H1 (cell line): ENCODE measurements around the gene HACD3. TPM values are rescaled to one million over a fixed set of nuclear protein-coding genes. Genes with fewer than 3 reads are reported as not detected.

Experiments used
- CTCF ChIA-PET: fragments of 300-600 bp; sonication (Branson Sonifier 250); formaldehyde crosslinking; loops from one replicate; lab custom pipeline; 2021; ENCODE audit not compliant: partially characterized antibody; lab: Charles Lee
- POLR2A ChIA-PET: fragments of 300-600 bp; sonication (Branson Sonifier 250); formaldehyde crosslinking; loops from one replicate; lab custom pipeline; 2021; ENCODE audit warnings: inconsistent platforms; ENCODE audit not compliant: partially characterized antibody; lab: Charles Lee
- DNase-seq, 2 experiments: peaks; one replicate each; pipeline versions ENCODE4 v3.0.0 to v3.0.0-alpha.2; 2010 to 2022; ENCODE audit warnings: low spot score in 2 of 2, low read depth in 1 of 2, mixed read lengths in 1 of 2
- FAIRE-seq: peaks from 2 replicates; lab custom pipeline; 2011; peaks lifted over from hg19 to GRCh38; lab: Jason Lieb, UNC
- H2AFZ ChIP-seq: 2 replicates; pipeline ENCODE4 v1.8.1; 2012; ENCODE audit warnings: low read length, inconsistent platforms
- H2AK5ac ChIP-seq: 2 replicates; pipeline ENCODE4 v1.6.1; 2013; ENCODE audit warnings: low read depth, low read length
- H2BK120ac ChIP-seq: replicated peaks from 2 replicates; pipeline ENCODE3; 2013; ENCODE audit warnings: low read depth, low read length, inconsistent platforms
- H2BK12ac ChIP-seq: 2 replicates; pipeline ENCODE4 v1.6.1; 2013; ENCODE audit warnings: low read depth, low read length
- H2BK15ac ChIP-seq: 2 replicates; pipeline ENCODE4 v1.6.1; 2013; ENCODE audit warnings: low read length
- H2BK20ac ChIP-seq: 2 replicates; pipeline ENCODE4 v1.6.1; 2013; ENCODE audit warnings: low read length
- H2BK5ac ChIP-seq: 2 replicates; pipeline ENCODE4 v1.6.1; 2013; ENCODE audit warnings: low read depth, low read length
- H3K14ac ChIP-seq: 2 replicates; pipeline ENCODE4 v1.6.1; 2013; ENCODE audit warnings: inconsistent platforms; ENCODE audit not compliant: insufficient read length
- H3K18ac ChIP-seq: 2 replicates; pipeline ENCODE4 v1.6.1; 2013; ENCODE audit warnings: low read length; ENCODE audit errors: extremely low read depth
- H3K23ac ChIP-seq: 2 replicates; pipeline ENCODE4 v1.6.1; 2013; ENCODE audit warnings: inconsistent platforms; ENCODE audit not compliant: insufficient read length
- H3K23me2 ChIP-seq: 2 replicates; pipeline ENCODE4 v1.6.1; 2013; ENCODE audit warnings: low read depth, low read length
- H3K27ac ChIP-seq: 2 replicates; pipeline ENCODE4 v1.6.1; 2011; ENCODE audit warnings: low read depth, low read length, inconsistent platforms
- H3K27me3 ChIP-seq, 4 experiments: replicated peaks in 1 of 4; 1 replicate in 1 of 4; 2 replicates in 3 of 4; pipeline versions ENCODE4 v1.6.1 to v1.8.1; 2011 to 2013; ENCODE audit warnings: low read length in 3 of 4, mild to moderate bottlenecking in 3 of 4, inconsistent platforms in 2 of 4, mixed read lengths in 2 of 4, moderate library complexity in 1 of 4; ENCODE audit not compliant: control insufficient read depth in 3 of 4, insufficient read depth in 3 of 4; ENCODE audit errors: extremely low read depth in 1 of 4
- H3K36me3 ChIP-seq, 4 experiments: 2 replicates each; pipeline versions ENCODE4 v1.6.1 to v1.8.1; 2011 to 2013; ENCODE audit warnings: mild to moderate bottlenecking in 4 of 4, low read length in 3 of 4, moderate library complexity in 2 of 4, control low read depth in 1 of 4, inconsistent platforms in 1 of 4; ENCODE audit not compliant: insufficient read depth in 4 of 4, control insufficient read depth in 2 of 4
- H3K4ac ChIP-seq: replicated peaks from 2 replicates; pipeline ENCODE3; 2013; ENCODE audit warnings: low read length, low read depth, mixed read lengths, inconsistent platforms; ENCODE audit not compliant: insufficient read length
- H3K4me1 ChIP-seq, 4 experiments: replicated peaks in 1 of 4; 1 replicate in 1 of 4; 2 replicates in 3 of 4; pipeline versions ENCODE4 v1.6.1 to v1.8.1; 2011 to 2013; ENCODE audit warnings: low read length in 3 of 4, inconsistent platforms in 2 of 4, mixed read lengths in 1 of 4; ENCODE audit not compliant: insufficient read depth in 4 of 4, control insufficient read depth in 3 of 4
- H3K4me2 ChIP-seq, 2 experiments: 2 replicates each; pipeline versions ENCODE4 v1.6.1 to v1.8.1; 2011 to 2013; ENCODE audit warnings: low read depth in 2 of 2, low read length in 2 of 2, control low read depth in 1 of 2, inconsistent platforms in 1 of 2, mild to moderate bottlenecking in 1 of 2; ENCODE audit not compliant: insufficient read depth in 1 of 2
- H3K4me3 ChIP-seq, 4 experiments: fragments of 200-600, 300-600 bp in 1 of 4; sonication (generic), shearing (Covaris generic), sonication (Bioruptor Twin) in 1 of 4; 2 replicates each; pipeline versions ENCODE4 v1.5.1 to v1.8.1; 2011 to 2016; ENCODE audit warnings: low read length in 4 of 4, low read depth in 3 of 4, control low read depth in 2 of 4, inconsistent platforms in 2 of 4, mild to moderate bottlenecking in 2 of 4, mixed read lengths in 1 of 4, moderate library complexity in 1 of 4; ENCODE audit not compliant: insufficient read depth in 2 of 4; ENCODE audit errors: extremely low read depth in 1 of 4
- H3K56ac ChIP-seq: replicated peaks from 2 replicates; pipeline ENCODE3; 2013; ENCODE audit warnings: low read depth, mild to moderate bottlenecking, mixed read lengths, low read length, inconsistent platforms; ENCODE audit not compliant: insufficient read length
- H3K79me1 ChIP-seq: 2 replicates; pipeline ENCODE4 v1.6.1; 2013; ENCODE audit warnings: low read depth, low read length, control low read depth
- H3K79me2 ChIP-seq, 2 experiments: 2 replicates each; pipeline versions ENCODE4 v1.6.1 to v1.8.1; 2012 to 2013; ENCODE audit warnings: low read length in 2 of 2, mild to moderate bottlenecking in 2 of 2, inconsistent platforms in 1 of 2; ENCODE audit not compliant: insufficient read depth in 2 of 2, control insufficient read depth in 1 of 2
- H3K9ac ChIP-seq, 4 experiments: replicated peaks in 1 of 4; 1 replicate in 1 of 4; 2 replicates in 3 of 4; pipeline versions ENCODE4 v1.6.1 to v1.8.1; 2011 to 2013; ENCODE audit warnings: low read depth in 3 of 4, low read length in 3 of 4, control low read depth in 2 of 4, mild to moderate bottlenecking in 2 of 4, moderate library complexity in 2 of 4, inconsistent platforms in 1 of 4; ENCODE audit errors: extremely low read depth in 1 of 4
- H3K9me3 ChIP-seq, 2 experiments: 2 replicates each; pipeline versions ENCODE4 v1.6.1 to v1.8.1; 2012 to 2013; ENCODE audit warnings: mild to moderate bottlenecking in 2 of 2, moderate library complexity in 2 of 2, control low read depth in 1 of 2, inconsistent platforms in 1 of 2, low read depth in 1 of 2, low read length in 1 of 2, mixed read lengths in 1 of 2; ENCODE audit not compliant: insufficient read depth in 2 of 2
- H4K20me1 ChIP-seq, 2 experiments: replicated peaks in 1 of 2; 2 replicates each; pipeline versions ENCODE3 to v1.8.1; 2011 to 2013; ENCODE audit warnings: inconsistent platforms in 2 of 2, low read length in 2 of 2, mild to moderate bottlenecking in 1 of 2; ENCODE audit not compliant: insufficient read depth in 2 of 2, control insufficient read depth in 1 of 2
- H4K5ac ChIP-seq: 2 replicates; pipeline ENCODE4 v1.6.1; 2013; ENCODE audit warnings: low read length, low read depth, mixed read lengths, inconsistent platforms; ENCODE audit not compliant: insufficient read length
- H4K8ac ChIP-seq: 2 replicates; pipeline ENCODE4 v1.8.0; 2013; ENCODE audit warnings: mild to moderate bottlenecking, moderate library complexity, low read length, inconsistent platforms; ENCODE audit not compliant: insufficient read depth; ENCODE audit errors: extremely low read depth
- H4K91ac ChIP-seq: replicated peaks from 2 replicates; pipeline ENCODE3; 2013; ENCODE audit warnings: low read length, mixed read lengths, inconsistent platforms; ENCODE audit not compliant: insufficient read length
- CBX8 ChIP-seq: fragments of 300-800, 300-1000 bp; sonication (generic); IDR thresholded peaks from 2 replicates; pipeline ENCODE4 v1.7.1; 2016; ENCODE audit warnings: low read depth, low read length, borderline replicate concordance
- E2F6 ChIP-seq: IDR thresholded peaks from 2 replicates; pipeline ENCODE4 v1.6.1; 2012; ENCODE audit warnings: inconsistent platforms
- JUND ChIP-seq: IDR thresholded peaks from 2 replicates; pipeline ENCODE4 v1.6.1; 2011; ENCODE audit warnings: mild to moderate bottlenecking, improper control_type of control experiment, low read length
- KDM1A ChIP-seq: fragments of 200-600, 300-600 bp; sonication (generic); IDR thresholded peaks from 2 replicates; pipeline ENCODE4 v1.7.1; 2016; ENCODE audit warnings: mild to moderate bottlenecking, low read length, borderline replicate concordance
- KDM5A ChIP-seq: fragments of 200-600 bp; IDR thresholded peaks from 2 replicates; pipeline ENCODE4 v1.7.1; 2012; ENCODE audit warnings: mild to moderate bottlenecking, low read length, inconsistent platforms, mixed read lengths
- PHF8 ChIP-seq: fragments of 200-600 bp; sonication (generic); conservative IDR thresholded peaks from 2 replicates; pipeline ENCODE4 v1.7.1; 2012; ENCODE audit warnings: low read depth, mild to moderate bottlenecking, inconsistent platforms, low read length, moderate library complexity
- POU5F1 ChIP-seq: IDR thresholded peaks from 2 replicates; pipeline ENCODE4 v1.6.1; 2011; ENCODE audit warnings: low read depth, mild to moderate bottlenecking, low read length, moderate library complexity
- RBBP5 ChIP-seq: IDR thresholded peaks from 2 replicates; pipeline ENCODE4 v1.7.1; 2012; ENCODE audit warnings: low read depth, mild to moderate bottlenecking, inconsistent platforms, low read length, moderate library complexity, borderline replicate concordance
- RNF2 ChIP-seq: fragments of 200-900, 300-1000 bp; sonication (generic); IDR thresholded peaks from 2 replicates; pipeline ENCODE4 v1.7.1; 2016; ENCODE audit warnings: borderline replicate concordance, low read depth, mild to moderate bottlenecking, antibody characterized with exemption, low read length; ENCODE audit not compliant: poor library complexity, severe bottlenecking; ENCODE audit errors: missing control alignments
- SUZ12 ChIP-seq: fragments of 200-600 bp; sonication (generic); IDR thresholded peaks from 2 replicates; pipeline ENCODE4 v1.6.1; 2012; ENCODE audit warnings: mild to moderate bottlenecking, inconsistent platforms, low read length, moderate library complexity, mixed read lengths
- USF2 ChIP-seq: IDR thresholded peaks from 2 replicates; pipeline ENCODE4 v1.6.1; 2011; ENCODE audit warnings: low read length, improper control_type of control experiment
- ZNF274 ChIP-seq: IDR thresholded peaks from 2 replicates; pipeline ENCODE4 v1.7.0; 2012; ENCODE audit warnings: low read length, borderline replicate concordance; ENCODE audit errors: extremely low read depth
- WGBS, 2 experiments: shearing (Covaris generic) in 1 of 2; methylation state at CpG; one replicate each; pipeline versions ENCODE4 v1.1.6 to v1.1.7; 2013 to 2015; ENCODE audit warnings: low lambda C conversion rate in 2 of 2, mixed read lengths in 2 of 2, inconsistent platforms in 1 of 2, low coverage in 1 of 2, missing lambda C conversion rate in 1 of 2; ENCODE audit not compliant: insufficient replicate concordance in 2 of 2, insufficient coverage in 1 of 2, insufficient read length in 1 of 2; ENCODE audit errors: extremely low coverage in 1 of 2, missing lambda C conversion rate in 1 of 2; 5-methylcytosine and 5-hydroxymethylcytosine counted together
- polyA plus RNA-seq, 7 experiments: library from polyadenylated mRNA; depleted of rRNA in 3 of 7; stranded (reverse) in 5 of 7; unstranded in 2 of 7; fragments of >200 nt in 5 of 7; fragments of 200-250 nt in 2 of 7; gene quantifications; 1 replicate in 5 of 7; 2 replicates in 1 of 7; 4 replicates in 1 of 7; pipeline versions ENCODE4 v1.2.1 to v1.2.3, GENCODE V29; 2011 to 2013; ENCODE audit warnings: missing spikeins in 2 of 7, mixed read lengths in 2 of 7
- total RNA-seq: library from RNA; stranded (reverse); fragmentation: NEBNext Ultra II Directional; extraction: Animal tissue kit (Norgen Biotek cat#: 25700); gene quantifications from 2 replicates; pipeline ENCODE4 v1.2.1, GENCODE V29; 2021

Gene HACD3
- total and polyA plus RNA-seq, 2 of the 8 experiments (the other 6 are each of a cell fraction or from before 2014, with no cell fraction given) = 78.8 to 120 TPM

DNA sequence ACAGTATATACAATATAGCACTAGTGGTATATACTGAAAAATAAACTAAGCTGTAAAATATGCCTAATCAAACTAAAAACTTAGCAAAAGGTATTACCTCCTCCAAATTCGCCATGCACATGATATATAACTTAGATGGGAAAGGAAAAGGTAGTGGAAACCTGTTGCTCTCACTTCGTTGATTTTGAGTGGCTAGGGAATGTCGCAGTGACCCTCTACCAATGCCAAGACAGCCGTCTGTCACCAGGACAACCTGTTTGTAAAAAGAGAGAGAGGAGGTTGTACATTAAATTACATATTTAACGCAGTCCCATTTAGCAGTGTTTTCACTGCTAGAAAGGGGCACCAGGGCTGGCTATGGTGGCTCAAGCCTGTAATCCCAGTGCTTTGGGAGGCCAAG is 69.4 kb downstream of the HACD3 start:
- H3K56ac ChIP-seq = no peak overlapping the region
- no peaks in the 10 kb centered on the region for H3K27me3 ChIP-seq
- no peaks in the 10 kb centered on the region for H3K9me3 ChIP-seq
- ChIA-PET POLR2A (no interaction called here), CTCF (interaction anchor here (0.9 to 1.5 kb wide), 4 partner anchors 9 to 302 kb away, joined by 3 to 5 read pairs (median 4); no protein-coding TSS in a partner anchor)
- WGBS, 2 experiments = 85% methylated on average over 5 of the region's 5 CpGs; no CpG with 5 or more reads in 1 of the 2 experiments
- no peaks in the 10 kb centered on the region for H3K79me1 ChIP-seq
- H3K18ac ChIP-seq = no peak overlapping the region
- H2AFZ ChIP-seq = no peak overlapping the region
- no peak overlapping the region for H2BK5ac ChIP-seq
- H4K8ac ChIP-seq = no peak overlapping the region
- no peak overlapping the region for H3K4me2 ChIP-seq
- no peak overlapping the region for H3K23ac ChIP-seq
- no peaks in the 10 kb centered on the region for H3K4me1 ChIP-seq
- no peak overlapping the region for H2BK15ac ChIP-seq
- H2BK12ac ChIP-seq = no peak overlapping the region
- no peak overlapping the region for H2BK20ac ChIP-seq
- H3K4me3 ChIP-seq = no peak overlapping the region
- H3K4ac ChIP-seq = no peak overlapping the region
- peaks cover 4 to 60% (median 31%) of the 10 kb centered on the region in 4 experiments for H3K36me3 ChIP-seq
- no peaks in the 10 kb centered on the region for H3K23me2 ChIP-seq
- no peak overlapping the region for H4K5ac ChIP-seq
- DNase-seq = no peak
- no peak overlapping the region for H4K91ac ChIP-seq
- H2AK5ac ChIP-seq = no peak overlapping the region
- H3K79me2 ChIP-seq = no peaks in the 10 kb centered on the region
- FAIRE-seq = no peak
- no peak overlapping the region for H3K9ac ChIP-seq
- no peaks in the 10 kb centered on the region for H4K20me1 ChIP-seq
- no peak overlapping the region for H2BK120ac ChIP-seq
- H3K27ac ChIP-seq = no peak overlapping the region
- no peak overlapping the region for H3K14ac ChIP-seq
- no peak for TF ChIP-seq USF2
- TF ChIP-seq SUZ12 = no peak
- TF ChIP-seq KDM5A = no peak
- no peak for TF ChIP-seq POU5F1
- TF ChIP-seq RBBP5 = no peak
- TF ChIP-seq CBX8 = no peak
- TF ChIP-seq PHF8 = no peak
- no peak for TF ChIP-seq RNF2
- TF ChIP-seq JUND = no peak
- no peak for TF ChIP-seq KDM1A
- TF ChIP-seq ZNF274 = no peak
- no peak for TF ChIP-seq E2F6
